ENCODE results near the gene ERBB3.

- TF ChIP-seq YY1 (IDR thresholded peaks at IDR 0.05; ENCODE audit: insufficient read depth, insufficient read length): no peak
- TF ChIP-seq SUZ12 (IDR thresholded peaks at IDR 0.05; ENCODE audit: extremely low read depth, insufficient read depth, insufficient read length): no peak
- TF ChIP-seq ZNF274 (IDR thresholded peaks at IDR 0.05; ENCODE audit: low read depth, low read length): no peak
Observed at GRCh38 chr12:56080556-56081138, 682 bp downstream of the ERBB3 start.

Data from NT2/D1 (cell line).